Dermis lymphatic vessel endothelial cell (primary cell): ENCODE data around the gene SRRD. TPM values are rescaled to one million over a fixed set of nuclear protein-coding genes. Genes with fewer than 3 reads are reported as not detected.

ENCODE experiments used
- total RNA-seq: library from RNA; depleted of rRNA; stranded (reverse); fragments of >200 nt; gene quantifications from 2 replicates; pipeline ENCODE4 v1.2.1, GENCODE V29; 2014

SRRD gene
- 14.7 and 15.6 TPM in 2 replicates for total RNA-seq

GRCh38 chr22:26483439-26484359, at the start of gene SRRD, which contains the start of gene HPS4:
Gene SRRD (plus strand): TSS chr22:26483877. CDS start chr22:26483891, 14 bp downstream.
Gene HPS4 (minus strand): TSS chr22:26483783. CDS start chr22:26481762, 2,021 bp downstream.

GRCh38 chr22:26512149-26512793, 28.6 kb downstream of the SRRD start, which contains the start of gene TFIP11:
Gene TFIP11 (minus strand): TSS chr22:26512473. CDS start chr22:26510272, 2,201 bp downstream.

Other genes starting within 250 kb of the SRRD start
- 0.65 and 1.1 TPM in 2 replicates for gene ASPHD2, start 54.6 kb upstream of the SRRD start, total RNA-seq
- gene HPS4, start 94 bp upstream of the SRRD start, total RNA-seq = 13.1 and 18.4 TPM in 2 replicates
- gene TFIP11, start 28.6 kb downstream of the SRRD start, total RNA-seq = 32.7 and 37.6 TPM in 2 replicates
- 49.1 and 78.6 TPM in 2 replicates for gene TPST2, start 106.3 kb downstream of the SRRD start, total RNA-seq
- 0.33 and 0.52 TPM in 2 replicates for gene CRYBB1, start 134.2 kb downstream of the SRRD start, total RNA-seq
- gene CRYBA4, start 138.1 kb downstream of the SRRD start, total RNA-seq = 0.22 TPM in 1 of 2 replicates, not detected in the other
- gene MIAT, start 173.7 kb downstream of the SRRD start, total RNA-seq = 0.69 and 0.98 TPM in 2 replicates